Sigmoid colon (tissue), 4 donors: ENCODE data around the gene KLHL29.

Source experiments
- EP300 ChIP-seq, 4 donors: sonication (generic); formaldehyde crosslinking; IDR thresholded peaks; one replicate each; pipeline ENCODE4 v1.6.1; 2017; ENCODE audit warnings: antibody characterized with exemption in 4 of 4
- TF ChIP-seq, protein P1 (sequence below), 4 experiments: fragments of 450-650 bp in 3 of 4; fragments of 200-600 bp in 1 of 4; IDR thresholded peaks; one replicate each; pipeline ENCODE4 v1.5.1; 2016 to 2019; ENCODE audit warnings: antibody characterized with exemption in 4 of 4, mild to moderate bottlenecking in 3 of 4, moderate library complexity in 2 of 4

DNA sequence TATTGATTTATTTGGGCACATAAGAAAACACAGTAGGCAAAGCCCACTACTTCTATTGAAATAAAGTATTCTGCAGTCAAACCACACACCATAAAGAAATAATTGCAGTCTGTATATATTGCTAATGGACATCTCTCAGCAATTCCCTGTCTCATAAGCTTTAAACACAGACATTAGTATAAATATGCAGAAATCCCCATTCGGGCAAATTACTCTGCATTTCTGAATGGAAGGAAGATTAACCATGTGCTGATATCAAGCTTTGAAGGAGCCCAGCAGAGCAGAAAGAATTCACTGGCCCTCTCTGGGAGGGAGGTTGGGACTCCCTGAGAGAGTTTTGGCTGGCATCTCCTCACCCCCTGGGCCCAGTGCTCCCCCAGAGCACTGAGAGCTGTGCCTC, 272.4 kb downstream of the KLHL29 start:
- TF ChIP-seq, protein P1, sequence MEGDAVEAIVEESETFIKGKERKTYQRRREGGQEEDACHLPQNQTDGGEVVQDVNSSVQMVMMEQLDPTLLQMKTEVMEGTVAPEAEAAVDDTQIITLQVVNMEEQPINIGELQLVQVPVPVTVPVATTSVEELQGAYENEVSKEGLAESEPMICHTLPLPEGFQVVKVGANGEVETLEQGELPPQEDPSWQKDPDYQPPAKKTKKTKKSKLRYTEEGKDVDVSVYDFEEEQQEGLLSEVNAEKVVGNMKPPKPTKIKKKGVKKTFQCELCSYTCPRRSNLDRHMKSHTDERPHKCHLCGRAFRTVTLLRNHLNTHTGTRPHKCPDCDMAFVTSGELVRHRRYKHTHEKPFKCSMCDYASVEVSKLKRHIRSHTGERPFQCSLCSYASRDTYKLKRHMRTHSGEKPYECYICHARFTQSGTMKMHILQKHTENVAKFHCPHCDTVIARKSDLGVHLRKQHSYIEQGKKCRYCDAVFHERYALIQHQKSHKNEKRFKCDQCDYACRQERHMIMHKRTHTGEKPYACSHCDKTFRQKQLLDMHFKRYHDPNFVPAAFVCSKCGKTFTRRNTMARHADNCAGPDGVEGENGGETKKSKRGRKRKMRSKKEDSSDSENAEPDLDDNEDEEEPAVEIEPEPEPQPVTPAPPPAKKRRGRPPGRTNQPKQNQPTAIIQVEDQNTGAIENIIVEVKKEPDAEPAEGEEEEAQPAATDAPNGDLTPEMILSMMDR (IDR thresholded peaks at IDR 0.05): no peak
- no peak for TF ChIP-seq EP300 (IDR thresholded peaks at IDR 0.05)
